GM10266 (cell line): ENCODE results near the gene MCM7.

Experiments
- DNase-seq: peaks from one replicate; pipeline ENCODE4 v3.0.0; 2012; ENCODE audit errors: extremely low spot score
- TF ChIP-seq, protein P1 (sequence below): IDR thresholded peaks from 2 replicates; pipeline ENCODE4 v1.5.1; 2012; ENCODE audit warnings: mild to moderate bottlenecking, low read depth; ENCODE audit not compliant: control insufficient read depth, insufficient read depth; ENCODE audit errors: missing control alignments

The MCM7 gene

DNA sequence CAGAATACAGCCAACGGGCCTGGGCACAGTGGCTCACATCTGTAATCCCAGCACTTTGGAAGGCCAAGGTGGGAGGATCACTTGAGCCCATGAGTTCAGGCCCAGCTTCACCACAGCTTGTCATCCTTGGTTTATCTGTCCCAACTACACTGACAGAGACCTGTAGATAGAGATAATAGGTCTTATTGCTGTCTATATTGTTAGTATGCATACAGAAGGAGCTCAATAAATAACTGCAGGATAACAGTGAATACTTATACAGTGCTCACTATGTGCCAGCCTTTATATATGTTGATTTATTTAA, 19.5 kb upstream of the MCM7 start:
- TF ChIP-seq, protein P1, sequence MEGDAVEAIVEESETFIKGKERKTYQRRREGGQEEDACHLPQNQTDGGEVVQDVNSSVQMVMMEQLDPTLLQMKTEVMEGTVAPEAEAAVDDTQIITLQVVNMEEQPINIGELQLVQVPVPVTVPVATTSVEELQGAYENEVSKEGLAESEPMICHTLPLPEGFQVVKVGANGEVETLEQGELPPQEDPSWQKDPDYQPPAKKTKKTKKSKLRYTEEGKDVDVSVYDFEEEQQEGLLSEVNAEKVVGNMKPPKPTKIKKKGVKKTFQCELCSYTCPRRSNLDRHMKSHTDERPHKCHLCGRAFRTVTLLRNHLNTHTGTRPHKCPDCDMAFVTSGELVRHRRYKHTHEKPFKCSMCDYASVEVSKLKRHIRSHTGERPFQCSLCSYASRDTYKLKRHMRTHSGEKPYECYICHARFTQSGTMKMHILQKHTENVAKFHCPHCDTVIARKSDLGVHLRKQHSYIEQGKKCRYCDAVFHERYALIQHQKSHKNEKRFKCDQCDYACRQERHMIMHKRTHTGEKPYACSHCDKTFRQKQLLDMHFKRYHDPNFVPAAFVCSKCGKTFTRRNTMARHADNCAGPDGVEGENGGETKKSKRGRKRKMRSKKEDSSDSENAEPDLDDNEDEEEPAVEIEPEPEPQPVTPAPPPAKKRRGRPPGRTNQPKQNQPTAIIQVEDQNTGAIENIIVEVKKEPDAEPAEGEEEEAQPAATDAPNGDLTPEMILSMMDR, result no peak
- DNase-seq, result no peak

DNA sequence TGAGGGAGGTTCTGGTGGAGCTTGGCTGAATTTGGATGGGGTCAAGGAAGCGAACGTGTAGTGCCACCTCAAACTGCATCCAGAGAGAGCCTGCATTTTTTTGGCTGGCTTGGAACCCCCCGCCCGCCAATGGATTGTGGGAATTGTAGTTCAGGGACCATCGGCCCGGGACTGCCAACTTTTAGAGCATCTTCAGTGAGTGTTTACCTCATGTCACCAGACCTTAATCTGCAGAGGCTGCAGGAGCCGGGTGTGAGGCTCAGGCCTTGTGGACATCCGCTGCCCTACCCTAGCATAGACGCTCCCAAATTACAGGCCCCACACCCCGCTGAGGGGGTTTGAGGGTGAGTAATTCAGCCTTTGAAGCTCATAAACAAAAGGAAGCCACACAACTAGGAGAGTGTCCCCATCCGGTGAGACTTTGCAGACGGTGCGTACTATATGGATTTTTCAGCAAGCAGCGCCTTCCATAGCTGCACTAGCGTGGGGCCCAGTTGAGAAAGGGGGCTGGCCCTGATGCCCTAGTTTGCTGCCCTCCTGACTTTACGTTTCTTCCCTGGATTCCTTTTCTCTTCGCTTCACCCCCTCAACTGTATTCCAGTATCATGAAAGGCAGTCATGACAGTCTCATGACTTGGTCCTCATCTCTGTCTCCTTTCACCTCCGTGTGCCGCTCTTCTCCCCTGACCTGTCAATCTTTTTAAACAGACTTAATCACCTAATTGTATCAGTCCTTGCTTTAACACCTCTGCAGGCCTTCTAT, 19.0 kb upstream of the MCM7 start:
- TF ChIP-seq, protein P1, result no peak

DNA sequence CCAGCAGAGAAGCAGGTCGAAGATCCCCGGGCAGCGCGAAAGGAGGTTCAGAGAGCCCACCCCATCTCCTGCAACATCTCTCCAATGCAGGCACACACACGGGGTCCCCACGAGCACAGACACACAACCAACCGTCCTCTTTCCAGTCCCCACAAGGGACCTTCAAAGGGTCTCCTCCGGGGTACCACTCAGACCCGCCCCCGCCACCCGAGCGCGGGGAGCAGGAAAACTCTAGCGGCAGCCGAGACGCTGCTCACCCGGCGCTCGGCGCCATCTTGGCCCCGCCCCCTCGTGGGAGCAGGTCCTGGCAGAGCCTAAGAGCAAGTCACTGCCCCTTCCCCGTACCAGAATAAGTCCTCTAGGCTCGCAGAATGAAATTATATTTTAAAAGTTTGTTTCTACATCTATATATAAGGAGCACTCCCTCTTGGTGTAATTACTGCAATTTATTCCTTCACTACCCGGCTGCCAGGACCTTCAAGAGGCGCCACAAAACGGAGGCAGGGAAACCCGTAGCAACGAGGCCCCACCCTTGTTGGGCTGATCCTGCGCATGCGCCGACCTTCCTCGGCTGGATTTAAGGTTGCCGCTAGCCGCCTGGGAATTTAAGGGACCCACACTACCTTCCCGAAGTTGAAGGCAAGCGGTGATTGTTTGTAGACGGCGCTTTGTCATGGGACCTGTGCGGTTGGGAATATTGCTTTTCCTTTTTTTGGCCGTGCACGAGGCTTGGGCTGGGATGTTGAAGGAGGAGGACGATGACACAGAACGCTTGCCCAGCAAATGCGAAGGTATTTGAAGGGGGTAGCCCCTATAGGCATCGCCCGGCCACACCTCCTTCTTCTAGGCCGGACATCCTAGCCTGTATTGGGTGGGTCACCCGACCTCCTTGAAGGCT, 18.1 kb upstream of the MCM7 start, which contains the start of the genes CNPY4 and TAF6:
Gene CNPY4 (plus strand): TSS at position 563 of the 898 bp plus-strand sequence. CDS start 111 bp downstream, at position 674.
Gene TAF6 (minus strand): TSS at position 287 of the 898 bp plus-strand sequence. CDS start 5,149 bp downstream, outside the sequence.
- TF ChIP-seq, protein P1, result no peak

More for the DNA sequence above, 19.0 kb upstream of the MCM7 start:
- DNase-seq, result no peak

DNA sequence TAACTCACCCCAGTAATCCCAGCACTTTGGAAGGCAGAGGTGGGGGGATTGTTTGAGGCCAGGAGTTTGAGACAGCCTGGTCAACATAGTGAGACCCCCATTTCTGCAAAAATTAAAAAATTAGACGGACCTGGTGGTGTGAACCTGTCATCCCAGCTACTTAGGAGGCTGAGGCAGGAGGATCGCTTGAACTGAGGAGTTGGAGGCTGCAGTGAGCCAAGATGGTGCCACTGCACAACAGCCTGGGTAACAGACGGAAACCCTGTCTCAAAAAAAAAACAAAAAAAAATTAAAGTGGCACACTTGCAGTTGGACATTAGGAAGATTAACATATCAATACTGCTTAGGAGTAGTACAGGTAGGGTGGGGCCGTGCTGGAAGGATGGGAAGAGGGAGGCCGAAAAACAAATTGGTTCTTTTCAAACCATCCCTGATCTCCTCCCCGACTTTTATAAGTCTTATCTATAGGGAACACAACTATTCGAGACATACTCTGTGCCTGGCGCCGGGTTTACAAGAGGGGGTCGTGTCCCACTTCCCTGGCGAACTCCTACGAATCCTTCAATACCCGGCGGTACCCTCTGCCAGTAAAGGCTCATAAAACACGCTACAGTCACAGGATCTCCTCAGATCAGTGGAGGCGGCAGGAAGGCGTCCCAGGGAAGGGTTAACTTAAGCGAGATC, 17.3 kb upstream of the MCM7 start:
- no peak for DNase-seq
- TF ChIP-seq, protein P1, result no peak

More for the DNA sequence above, 18.1 kb upstream of the MCM7 start, which contains the start of the genes CNPY4 and TAF6:
- peak; percentile 98 for DNase-seq

DNA sequence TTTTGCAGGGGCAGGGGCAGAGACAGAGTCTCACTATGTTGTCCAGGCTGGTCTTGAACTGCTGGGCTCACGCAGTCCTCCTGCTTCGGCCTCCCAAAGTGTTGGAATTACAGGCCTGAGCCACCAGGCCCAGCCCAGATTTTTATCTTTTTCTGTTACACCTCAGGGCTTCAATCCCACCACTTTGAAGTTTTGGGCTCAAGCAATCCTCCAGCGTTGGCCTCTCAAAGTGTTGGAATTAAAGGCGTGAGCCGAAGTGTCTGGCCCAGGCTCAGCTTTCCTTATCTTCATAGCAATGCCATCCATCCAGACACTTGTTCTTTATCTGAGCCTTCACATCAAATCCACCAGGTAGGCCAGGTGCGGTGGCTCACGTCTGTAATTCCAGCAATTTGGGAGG, 13.8 kb upstream of the MCM7 start:
- no peak for DNase-seq
- TF ChIP-seq, protein P1, result no peak

DNA sequence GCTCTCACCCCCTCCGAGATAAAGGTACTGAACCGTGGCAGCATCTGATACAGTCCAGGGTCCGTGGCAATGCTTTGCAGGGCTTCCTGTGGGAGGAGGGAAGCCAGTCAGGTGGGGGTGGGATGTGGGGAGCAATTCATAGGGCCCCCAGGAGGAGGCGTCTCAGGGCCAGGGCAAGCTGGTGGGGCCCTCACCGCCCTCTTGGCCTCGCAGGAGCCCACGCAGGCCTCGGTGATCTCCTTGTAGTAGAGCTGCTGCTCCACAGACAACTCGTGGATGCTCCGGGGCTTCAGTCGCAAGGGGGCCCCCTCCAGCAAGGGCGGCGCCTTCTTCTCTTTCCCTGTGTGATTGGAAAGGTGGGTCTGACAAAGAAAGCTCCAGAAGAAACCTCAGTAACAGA, 10.7 kb upstream of the MCM7 start:
- TF ChIP-seq, protein P1, result no peak
- no peak for DNase-seq
